Endothelial cell of umbilical vein (primary cell): ENCODE data around the gene MED26.

Source experiments
- CTCF ChIP-seq, 2 donors: IDR thresholded peaks; 1 replicate in 1 of 2; 2 replicates in 1 of 2; pipeline ENCODE4 v1.5.1; 2011; ENCODE audit warnings: low read length in 2 of 2, mild to moderate bottlenecking in 2 of 2, moderate library complexity in 2 of 2, control low read depth in 1 of 2, inconsistent platforms in 1 of 2, low read depth in 1 of 2; ENCODE audit not compliant: insufficient read depth in 1 of 2; ENCODE audit errors: extremely low read depth in 1 of 2
- EZH2 ChIP-seq: IDR thresholded peaks from 2 replicates; pipeline ENCODE4 v1.6.1; 2012; ENCODE audit warnings: borderline replicate concordance, low read depth, mild to moderate bottlenecking, moderate library complexity, low read length, inconsistent platforms; ENCODE audit not compliant: severe bottlenecking
- FOS ChIP-seq: IDR thresholded peaks from 2 replicates; pipeline ENCODE4 v1.6.1; 2011; ENCODE audit warnings: mild to moderate bottlenecking, low read length, moderate library complexity, borderline replicate concordance; ENCODE audit not compliant: insufficient read depth
- GATA2 ChIP-seq: IDR thresholded peaks from 2 replicates; pipeline ENCODE4 v1.7.0; 2011; ENCODE audit warnings: low read depth, mild to moderate bottlenecking, moderate library complexity, mixed read lengths, low read length; ENCODE audit not compliant: insufficient read length, insufficient read depth
- JUN ChIP-seq: IDR thresholded peaks from 2 replicates; pipeline ENCODE4 v1.6.1; 2011; ENCODE audit warnings: borderline replicate concordance, low read depth; ENCODE audit not compliant: insufficient read length, insufficient read depth
- MAX ChIP-seq: IDR thresholded peaks from 2 replicates; pipeline ENCODE4 v1.6.1; 2011; ENCODE audit not compliant: insufficient read depth, insufficient read length
- MYC ChIP-seq: IDR thresholded peaks from one replicate; pipeline ENCODE4 v1.6.1; 2011; ENCODE audit warnings: mild to moderate bottlenecking, low read depth, low read length
- POLR2A ChIP-seq: IDR thresholded peaks from 2 replicates; pipeline ENCODE4 v1.6.1; 2012; ENCODE audit warnings: low read depth, mild to moderate bottlenecking, control low read depth, low read length
- POLR2AphosphoS5 ChIP-seq: IDR thresholded peaks from 2 replicates; pipeline ENCODE4 v1.6.1; 2012; ENCODE audit warnings: low read depth, mild to moderate bottlenecking, control low read depth, low read length, moderate library complexity; ENCODE audit not compliant: insufficient read depth

GRCh38 chr19:16603090-16603489, 24.9 kb downstream of the MED26 start:
- TF ChIP-seq CTCF (IDR thresholded peaks at IDR 0.05; ENCODE audit: extremely low read depth in 1 of 2, insufficient read depth in 1 of 2, low read depth in 1 of 2, low read length in 2 of 2), result no peak
- no peak for TF ChIP-seq POLR2AphosphoS5
- TF ChIP-seq POLR2A, result no peak
- no peak for TF ChIP-seq MYC
- TF ChIP-seq EZH2, result no peak
- no peak for TF ChIP-seq JUN
- TF ChIP-seq FOS, result no peak
- no peak for TF ChIP-seq MAX
- TF ChIP-seq GATA2, result no peak
